ENCODE measurements around the gene EFNB2.

DNA sequence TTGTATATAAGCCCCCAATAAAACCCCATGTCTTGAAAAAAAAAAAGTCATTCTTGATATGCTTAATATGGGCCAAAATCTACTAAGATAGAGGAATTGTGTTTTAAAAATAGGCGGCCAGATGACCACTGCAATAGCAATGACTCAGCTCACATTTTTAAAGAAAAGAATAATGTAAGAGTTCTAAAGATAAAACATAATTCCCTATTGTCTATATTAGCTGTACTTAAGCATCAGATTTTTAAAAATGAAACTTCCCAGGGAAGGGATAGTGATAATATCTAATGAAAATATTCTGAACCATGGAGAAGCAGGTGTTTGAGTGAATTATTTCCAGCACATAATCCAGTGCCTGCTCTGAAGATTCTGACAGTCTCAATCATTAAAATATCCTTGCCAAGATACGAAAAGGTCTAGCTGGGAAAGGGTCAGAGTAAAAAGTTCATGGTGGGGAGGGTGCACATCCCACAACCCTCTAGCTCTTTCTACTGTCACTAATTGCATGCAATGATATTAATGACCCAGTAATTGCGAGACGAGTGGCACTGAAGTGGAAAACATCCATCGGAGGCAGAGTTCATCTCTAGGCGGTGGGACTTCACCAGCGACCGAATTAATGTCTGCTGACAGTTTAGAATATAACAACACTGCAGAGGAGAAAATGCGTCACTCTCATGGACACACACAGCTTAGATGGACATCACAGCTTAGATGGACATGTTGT lies 31.6 kb downstream of the EFNB2 start:
- TF ChIP-seq, protein P1, sequence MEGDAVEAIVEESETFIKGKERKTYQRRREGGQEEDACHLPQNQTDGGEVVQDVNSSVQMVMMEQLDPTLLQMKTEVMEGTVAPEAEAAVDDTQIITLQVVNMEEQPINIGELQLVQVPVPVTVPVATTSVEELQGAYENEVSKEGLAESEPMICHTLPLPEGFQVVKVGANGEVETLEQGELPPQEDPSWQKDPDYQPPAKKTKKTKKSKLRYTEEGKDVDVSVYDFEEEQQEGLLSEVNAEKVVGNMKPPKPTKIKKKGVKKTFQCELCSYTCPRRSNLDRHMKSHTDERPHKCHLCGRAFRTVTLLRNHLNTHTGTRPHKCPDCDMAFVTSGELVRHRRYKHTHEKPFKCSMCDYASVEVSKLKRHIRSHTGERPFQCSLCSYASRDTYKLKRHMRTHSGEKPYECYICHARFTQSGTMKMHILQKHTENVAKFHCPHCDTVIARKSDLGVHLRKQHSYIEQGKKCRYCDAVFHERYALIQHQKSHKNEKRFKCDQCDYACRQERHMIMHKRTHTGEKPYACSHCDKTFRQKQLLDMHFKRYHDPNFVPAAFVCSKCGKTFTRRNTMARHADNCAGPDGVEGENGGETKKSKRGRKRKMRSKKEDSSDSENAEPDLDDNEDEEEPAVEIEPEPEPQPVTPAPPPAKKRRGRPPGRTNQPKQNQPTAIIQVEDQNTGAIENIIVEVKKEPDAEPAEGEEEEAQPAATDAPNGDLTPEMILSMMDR (IDR thresholded peaks at IDR 0.05; ENCODE audit: poor library complexity, severe bottlenecking) = no peak
- no peak for TF ChIP-seq POLR2AphosphoS5 (IDR thresholded peaks at IDR 0.05)

Measured in neural cell (in vitro differentiated cells).